MM.1S (cell line): ENCODE measurements around the gene TTYH2.

Source experiments
- DNase-seq: peaks from one replicate; pipeline ENCODE4 v3.0.0-alpha.2; 2015
- H2AFZ ChIP-seq: fragments of 300-600 bp; sonication (generic); 2 replicates; pipeline ENCODE4 v1.6.0; 2016; ENCODE audit warnings: antibody characterized with exemption, low read length
- H3F3A ChIP-seq: fragments of 300-600 bp; sonication (generic); 2 replicates; pipeline ENCODE4 v1.6.1; 2016; ENCODE audit warnings: mild to moderate bottlenecking, antibody characterized with exemption, low read length, moderate library complexity, mixed read lengths; ENCODE audit not compliant: insufficient read depth
- H3K27ac ChIP-seq: fragments of 300-600 bp; sonication (generic); 2 replicates; pipeline ENCODE4 v1.5.1; 2016; ENCODE audit warnings: mild to moderate bottlenecking, low read length
- H3K27me3 ChIP-seq: fragments of 300-600 bp; sonication (generic); replicated peaks from 2 replicates; pipeline ENCODE4 v1.6.0; 2016; ENCODE audit warnings: low read length; ENCODE audit not compliant: insufficient read depth
- H3K36me3 ChIP-seq: fragments of 300-600 bp; sonication (generic); replicated peaks from 2 replicates; pipeline ENCODE4 v1.6.1; 2016; ENCODE audit warnings: mild to moderate bottlenecking, low read length, mixed read lengths; ENCODE audit not compliant: insufficient read depth
- H3K4me1 ChIP-seq: fragments of 300-600 bp; sonication (generic); 2 replicates; pipeline ENCODE4 v1.6.1; 2016; ENCODE audit warnings: low read length, mixed read lengths
- H3K4me2 ChIP-seq: fragments of 300-600 bp; sonication (generic); 2 replicates; pipeline ENCODE4 v1.6.0; 2016; ENCODE audit warnings: low read depth, low read length
- H3K4me3 ChIP-seq: fragments of 300-600 bp; sonication (generic); 2 replicates; pipeline ENCODE4 v1.5.1; 2016; ENCODE audit warnings: low read length, mixed read lengths
- H3K79me2 ChIP-seq: fragments of 300-600 bp; sonication (generic); 2 replicates; pipeline ENCODE4 v1.6.1; 2016; ENCODE audit warnings: mixed run types, low read length, mixed read lengths
- H3K9ac ChIP-seq: fragments of 300-600 bp; sonication (generic); 2 replicates; pipeline ENCODE4 v1.6.1; 2016; ENCODE audit warnings: low read length, mixed read lengths
- H3K9me2 ChIP-seq: fragments of 300-600 bp; sonication (generic); replicated peaks from 2 replicates; pipeline ENCODE4 v1.6.1; 2016; ENCODE audit warnings: mild to moderate bottlenecking, low read length, mixed read lengths; ENCODE audit not compliant: insufficient read depth
- H3K9me3 ChIP-seq: fragments of 300-600 bp; sonication (generic); replicated peaks from 2 replicates; pipeline ENCODE4 v1.6.1; 2016; ENCODE audit warnings: mild to moderate bottlenecking, low read length, mixed read lengths; ENCODE audit not compliant: insufficient read depth
- H4K20me1 ChIP-seq: fragments of 300-600 bp; sonication (generic); 2 replicates; pipeline ENCODE4 v1.6.1; 2016; ENCODE audit warnings: mild to moderate bottlenecking, low read length, moderate library complexity, mixed read lengths; ENCODE audit not compliant: insufficient read depth
- CTCF ChIP-seq: fragments of 300-600 bp; sonication (generic); IDR thresholded peaks from 2 replicates; pipeline ENCODE4 v1.5.1; 2016; ENCODE audit warnings: antibody characterized with exemption, low read length, mixed read lengths
- EZH2 ChIP-seq: fragments of 300-600 bp; sonication (generic); optimal IDR thresholded peaks from 2 replicates; pipeline ENCODE3; 2017; ENCODE audit warnings: low read depth, mild to moderate bottlenecking, antibody characterized with exemption, low read length, mixed read lengths
- EZH2phosphoT487 ChIP-seq: fragments of 300-600 bp; sonication (generic); IDR thresholded peaks from 2 replicates; pipeline ENCODE4 v1.6.1; 2018; ENCODE audit warnings: antibody characterized with exemption, low read length

Gene TTYH2

GRCh38 chr17:74249590-74250270 is 36.4 kb downstream of the TTYH2 start:
- H3K9me3 ChIP-seq: no peaks in the 10 kb centered on the region
- H3K36me3 ChIP-seq: no peaks in the 10 kb centered on the region
- DNase-seq: no peak
- H3K27me3 ChIP-seq: peaks cover 92% of the 10 kb centered on the region
- H4K20me1 ChIP-seq: no peaks in the 10 kb centered on the region
- TF ChIP-seq EZH2phosphoT487 (no peak), CTCF (no peak), EZH2 (no peak)
- H3K4me1 ChIP-seq: no peaks in the 10 kb centered on the region
- no peak overlapping the region for H3K4me2 ChIP-seq
- no peaks in the 10 kb centered on the region for H3K9me2 ChIP-seq
- no peak overlapping the region for H3K4me3 ChIP-seq
- H3K27ac ChIP-seq: no peak overlapping the region
- H3K79me2 ChIP-seq: no peaks in the 10 kb centered on the region
- no peak overlapping the region for H2AFZ ChIP-seq
- H3F3A ChIP-seq: no peaks in the 10 kb centered on the region
- H3K9ac ChIP-seq: no peak overlapping the region

GRCh38 chr17:74250324-74250995 is 37.1 kb downstream of the TTYH2 start:
- H3F3A ChIP-seq: no peaks in the 10 kb centered on the region
- no peak overlapping the region for H2AFZ ChIP-seq
- TF ChIP-seq EZH2 (no peak), CTCF (no peak), EZH2phosphoT487 (no peak)
- H3K4me1 ChIP-seq: no peaks in the 10 kb centered on the region
- no peak for DNase-seq
- H3K36me3 ChIP-seq: no peaks in the 10 kb centered on the region
- peaks cover 89% of the 10 kb centered on the region for H3K27me3 ChIP-seq
- H3K9me2 ChIP-seq: no peaks in the 10 kb centered on the region
- H3K27ac ChIP-seq: no peak overlapping the region
- H3K4me3 ChIP-seq: no peak overlapping the region
- H3K9me3 ChIP-seq: no peaks in the 10 kb centered on the region
- no peak overlapping the region for H3K4me2 ChIP-seq
- H3K79me2 ChIP-seq: no peaks in the 10 kb centered on the region
- no peak overlapping the region for H3K9ac ChIP-seq
- no peaks in the 10 kb centered on the region for H4K20me1 ChIP-seq

GRCh38 chr17:74251051-74251450 is 37.7 kb downstream of the TTYH2 start:
- no peaks in the 10 kb centered on the region for H4K20me1 ChIP-seq
- DNase-seq: no peak
- no peak overlapping the region for H2AFZ ChIP-seq
- H3K27me3 ChIP-seq: peaks cover 84% of the 10 kb centered on the region
- no peak for TF ChIP-seq CTCF
- no peak for TF ChIP-seq EZH2phosphoT487
- no peak for TF ChIP-seq EZH2
- H3K36me3 ChIP-seq: no peaks in the 10 kb centered on the region
- H3K79me2 ChIP-seq: no peaks in the 10 kb centered on the region
- H3K9ac ChIP-seq: no peak overlapping the region
- H3K4me3 ChIP-seq: no peak overlapping the region
- no peaks in the 10 kb centered on the region for H3K9me2 ChIP-seq
- H3K4me1 ChIP-seq: no peaks in the 10 kb centered on the region
- no peaks in the 10 kb centered on the region for H3F3A ChIP-seq
- H3K9me3 ChIP-seq: no peaks in the 10 kb centered on the region
- no peak overlapping the region for H3K27ac ChIP-seq
- no peak overlapping the region for H3K4me2 ChIP-seq
